HAP-1 (cell line): ENCODE data around the gene MB21D2.

ENCODE experiments used
- DNase-seq, 2 experiments: peaks; one replicate each; pipeline ENCODE4 v3.0.0-alpha.2; 2016 to 2020; ENCODE audit warnings: low spot score in 2 of 2
- H3K27me3 ChIP-seq: fragments of 250-450 bp; sonication (Bioruptor Pico); 2 replicates; pipeline ENCODE4 v1.5.1; 2020; ENCODE audit warnings: low read depth, mild to moderate bottlenecking, moderate library complexity
- H3K36me3 ChIP-seq: fragments of 250-450 bp; sonication (Bioruptor Pico); replicated peaks from 2 replicates; pipeline ENCODE4 v1.5.1; 2020; ENCODE audit warnings: mild to moderate bottlenecking
- H3K4me1 ChIP-seq: fragments of 250-450 bp; sonication (Bioruptor Pico); 2 replicates; pipeline ENCODE4 v1.5.1; 2020; ENCODE audit warnings: mild to moderate bottlenecking
- H3K4me3 ChIP-seq: fragments of 250-450 bp; sonication (Bioruptor Pico); 2 replicates; pipeline ENCODE4 v1.5.1; 2020; ENCODE audit warnings: mild to moderate bottlenecking, moderate library complexity
- H3K9me3 ChIP-seq: fragments of 250-450 bp; sonication (Bioruptor Pico); 2 replicates; pipeline ENCODE4 v1.5.1; 2020; ENCODE audit warnings: mild to moderate bottlenecking, moderate library complexity
- in situ Hi-C: fragments of 300-500 bp; cut with MboI; formaldehyde crosslinking; loops from 3 replicates; pipeline ENCODE4 v1.14.3; 2020; ENCODE audit warnings: low sequenced_read_pairs, inconsistent platforms, mixed read lengths

Gene MB21D2

DNA sequence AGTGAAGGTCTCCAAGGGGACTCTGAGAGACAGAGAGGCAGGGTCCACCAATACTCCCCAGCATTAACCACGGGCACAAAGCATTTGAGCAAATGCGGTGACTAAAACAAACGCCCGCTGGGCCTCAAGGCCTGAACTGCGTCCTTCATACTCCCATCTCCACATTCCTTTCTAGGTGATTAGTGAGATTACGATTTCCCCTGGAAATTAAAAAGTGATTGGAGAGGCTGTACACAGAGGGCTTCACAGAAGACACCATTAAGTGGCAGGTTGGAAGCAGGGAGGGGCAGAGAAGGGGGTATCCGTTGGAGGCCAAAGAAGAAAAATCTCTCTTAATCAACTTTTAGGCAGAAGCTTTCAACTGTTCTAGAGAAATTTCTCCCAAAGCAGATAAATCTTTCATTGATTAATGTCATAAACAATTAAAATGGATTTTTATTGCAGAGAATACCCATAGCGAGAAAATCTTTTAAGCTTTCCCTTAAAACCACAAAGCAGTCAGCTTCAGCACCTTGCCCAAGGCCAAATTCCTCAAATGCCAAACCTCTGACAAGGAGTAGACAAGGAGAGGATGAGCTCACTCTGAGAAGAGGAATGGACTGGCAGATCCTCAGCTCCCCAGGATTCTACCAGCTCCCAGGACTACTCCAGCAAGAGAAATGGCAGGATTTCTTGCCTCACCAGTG lies 38.2 kb downstream of the MB21D2 start:
- peak; percentile 85 to 94 for DNase-seq
- Histone ChIP-seq H3K9me3 (no peaks in the 10 kb centered on the region), H3K4me3 (no peak overlapping the region), H3K27me3 (no peaks in the 10 kb centered on the region), H3K36me3 (no peaks in the 10 kb centered on the region), H3K4me1 (peaks cover 8% of the 10 kb centered on the region)
- in situ Hi-C loops, result no loop called here

- DNase-seq, result no peak
- in situ Hi-C loops, result no loop called here
These were observed 41.6 kb downstream of the MB21D2 start for GRCh38 chr3:192875971-192876565.

GRCh38 chr3:192870822-192871221 lies 46.8 kb downstream of the MB21D2 start:
- in situ Hi-C loops, result no loop called here
- DNase-seq, result no peak
- Histone ChIP-seq H3K4me1 (no peaks in the 10 kb centered on the region), H3K36me3 (no peaks in the 10 kb centered on the region), H3K9me3 (no peaks in the 10 kb centered on the region), H3K4me3 (no peak overlapping the region), H3K27me3 (no peaks in the 10 kb centered on the region)

More at GRCh38 chr3:192875971-192876565, 41.6 kb downstream of the MB21D2 start:
- Histone ChIP-seq H3K4me3 (no peak overlapping the region), H3K9me3 (no peaks in the 10 kb centered on the region), H3K36me3 (no peaks in the 10 kb centered on the region), H3K4me1 (peaks cover 6% of the 10 kb centered on the region), H3K27me3 (no peaks in the 10 kb centered on the region)

- no peak for DNase-seq
- H3K4me3 ChIP-seq, result no peak overlapping the region
- in situ Hi-C loops, result no loop called here
These were observed 48.3 kb downstream of the MB21D2 start for GRCh38 chr3:192869131-192870031.

GRCh38 chr3:192867645-192868044 lies 50.0 kb downstream of the MB21D2 start:
- no peaks in the 10 kb centered on the region for H3K9me3 ChIP-seq
- H3K4me1 ChIP-seq, result no peaks in the 10 kb centered on the region
- H3K27me3 ChIP-seq, result no peaks in the 10 kb centered on the region
- in situ Hi-C loops, result no loop called here
- no peaks in the 10 kb centered on the region for H3K36me3 ChIP-seq
- H3K4me3 ChIP-seq, result no peak overlapping the region
- no peak for DNase-seq

More at GRCh38 chr3:192869131-192870031, 48.3 kb downstream of the MB21D2 start:
- Histone ChIP-seq H3K36me3 (no peaks in the 10 kb centered on the region), H3K4me1 (no peaks in the 10 kb centered on the region), H3K27me3 (no peaks in the 10 kb centered on the region), H3K9me3 (no peaks in the 10 kb centered on the region)

DNA sequence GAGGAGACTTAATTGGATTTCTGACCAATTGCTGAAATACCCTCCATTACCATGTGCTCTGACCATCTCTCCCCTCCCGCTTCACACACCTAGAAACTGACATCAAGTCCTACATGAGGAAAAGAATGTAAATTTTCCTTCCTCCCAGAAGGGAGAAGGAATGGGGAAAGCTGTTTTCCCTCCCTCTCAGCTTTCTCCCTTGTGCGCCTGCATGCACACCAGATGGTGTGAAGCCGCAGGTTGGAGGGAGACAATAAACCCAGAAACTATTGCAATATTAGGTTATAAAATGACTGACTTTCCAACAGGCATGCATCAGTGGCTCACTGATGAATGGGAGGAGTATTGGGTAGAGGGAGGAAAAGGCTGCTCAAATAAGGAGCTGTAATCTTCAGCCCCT lies 50.9 kb downstream of the MB21D2 start:
- Histone ChIP-seq H3K36me3 (no peaks in the 10 kb centered on the region), H3K4me3 (no peak overlapping the region), H3K4me1 (no peaks in the 10 kb centered on the region), H3K9me3 (no peaks in the 10 kb centered on the region), H3K27me3 (no peaks in the 10 kb centered on the region)
- no peak for DNase-seq
- in situ Hi-C loops, result no loop called here

GRCh38 chr3:192864941-192865340 lies 52.7 kb downstream of the MB21D2 start:
- H3K9me3 ChIP-seq, result no peaks in the 10 kb centered on the region
- DNase-seq, result no peak
- H3K36me3 ChIP-seq, result no peaks in the 10 kb centered on the region
- H3K4me3 ChIP-seq, result no peak overlapping the region
- H3K27me3 ChIP-seq, result no peaks in the 10 kb centered on the region
- H3K4me1 ChIP-seq, result no peaks in the 10 kb centered on the region
- in situ Hi-C loops, result no loop called here

DNA sequence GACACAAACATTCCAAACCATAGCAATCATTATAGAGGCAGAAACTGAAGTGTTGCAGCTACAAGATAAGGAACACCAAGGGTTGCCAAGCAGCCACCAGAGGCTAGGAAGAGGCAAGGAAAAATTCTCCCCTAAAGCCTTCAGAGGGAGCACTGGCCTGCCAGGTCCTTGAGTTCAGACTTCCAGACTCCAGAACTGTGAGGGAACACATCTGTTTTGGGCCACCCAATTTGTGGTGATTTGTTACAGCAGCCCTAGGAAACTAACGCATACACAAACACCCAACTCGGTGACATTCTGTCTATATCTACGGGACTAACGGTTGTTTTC lies 54.6 kb downstream of the MB21D2 start:
- H3K36me3 ChIP-seq, result no peaks in the 10 kb centered on the region
- in situ Hi-C loops, result no loop called here
- no peaks in the 10 kb centered on the region for H3K4me1 ChIP-seq

GRCh38 chr3:192862408-192863090 lies 55.1 kb downstream of the MB21D2 start:
- Histone ChIP-seq H3K4me1 (no peaks in the 10 kb centered on the region), H3K36me3 (no peaks in the 10 kb centered on the region), H3K4me3 (no peak overlapping the region), H3K9me3 (no peaks in the 10 kb centered on the region), H3K27me3 (no peaks in the 10 kb centered on the region)
- in situ Hi-C loops, result no loop called here
- no peak for DNase-seq

More for the DNA sequence above, 54.6 kb downstream of the MB21D2 start:
- Histone ChIP-seq H3K4me3 (no peak overlapping the region), H3K27me3 (no peaks in the 10 kb centered on the region), H3K9me3 (no peaks in the 10 kb centered on the region)
- no peak for DNase-seq

DNA sequence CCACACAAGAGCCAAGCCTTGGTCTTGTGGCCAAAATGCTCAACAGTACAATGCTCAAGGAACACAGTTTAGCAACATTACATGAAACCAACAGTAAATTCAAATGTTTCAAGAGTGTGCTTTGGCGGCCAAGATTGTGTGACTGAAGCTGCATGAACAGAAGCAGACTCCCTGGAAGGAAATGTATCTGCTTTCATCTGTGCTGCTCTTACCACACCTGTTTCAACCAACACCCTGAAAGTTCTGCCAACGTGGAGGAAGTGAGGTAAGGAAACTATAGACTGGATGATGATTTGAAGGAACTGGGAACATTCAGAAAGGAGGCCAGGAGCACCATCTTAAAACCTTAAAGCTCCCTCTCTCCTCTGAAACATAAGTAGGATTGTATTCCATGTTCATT lies 55.7 kb downstream of the MB21D2 start:
- Histone ChIP-seq H3K9me3 (no peaks in the 10 kb centered on the region), H3K4me3 (no peak overlapping the region), H3K4me1 (no peaks in the 10 kb centered on the region), H3K27me3 (no peaks in the 10 kb centered on the region), H3K36me3 (no peaks in the 10 kb centered on the region)
- in situ Hi-C loops, result no loop called here
- no peak for DNase-seq

- no peak for DNase-seq
- no peaks in the 10 kb centered on the region for H3K9me3 ChIP-seq
- no peaks in the 10 kb centered on the region for H3K27me3 ChIP-seq
- no peaks in the 10 kb centered on the region for H3K36me3 ChIP-seq
- H3K4me1 ChIP-seq, result no peaks in the 10 kb centered on the region
- no peak overlapping the region for H3K4me3 ChIP-seq
- in situ Hi-C loops, result no loop called here
These were observed 57.2 kb downstream of the MB21D2 start for GRCh38 chr3:192860454-192860853.

DNA sequence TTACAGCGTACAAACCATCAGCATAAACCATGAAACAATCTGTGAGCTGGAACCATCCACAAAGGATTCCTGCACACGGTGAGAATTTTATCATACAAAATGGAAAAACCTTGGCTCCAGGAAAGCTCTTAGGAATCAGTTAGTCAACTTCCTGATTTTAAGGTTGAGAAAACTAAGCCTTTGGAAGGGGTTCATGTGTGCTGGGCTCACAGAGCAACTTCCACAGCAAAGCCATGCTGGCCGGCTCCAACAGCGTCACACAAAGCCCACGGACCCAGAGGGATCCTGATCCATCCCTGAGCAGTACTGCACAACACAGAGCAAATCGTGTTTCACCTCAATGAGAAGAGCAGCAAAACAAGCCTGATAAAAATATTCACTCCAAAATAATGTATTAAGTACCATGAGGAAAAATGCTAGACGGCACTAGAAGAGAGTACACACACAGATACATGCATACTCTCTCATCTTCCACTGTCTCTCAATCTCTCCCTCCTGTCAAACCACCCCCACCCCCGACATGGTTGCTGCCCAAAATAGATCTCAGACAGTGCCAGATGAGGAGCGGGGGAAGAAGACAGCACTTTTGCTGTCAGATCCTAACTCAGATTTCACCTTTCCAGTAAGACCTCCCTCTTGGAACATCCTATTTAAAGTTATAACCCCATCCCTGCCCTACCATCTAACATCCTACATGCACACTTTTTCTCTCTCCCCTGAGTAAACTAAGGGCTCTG lies 58.6 kb downstream of the MB21D2 start:
- no peak for DNase-seq
- Histone ChIP-seq H3K4me1 (peaks cover 2% of the 10 kb centered on the region; the same call in 1 of the 2 replicates), H3K36me3 (no peaks in the 10 kb centered on the region; the same call in 1 of the 2 replicates), H3K4me3 (no peak overlapping the region), H3K27me3 (no peaks in the 10 kb centered on the region), H3K9me3 (no peaks in the 10 kb centered on the region)
- in situ Hi-C loops, result no loop called here

GRCh38 chr3:192857260-192857661 lies 60.4 kb downstream of the MB21D2 start:
- no peaks in the 10 kb centered on the region for H3K9me3 ChIP-seq
- in situ Hi-C loops, result no loop called here
- H3K36me3 ChIP-seq, result no peaks in the 10 kb centered on the region; the same call in 1 of the 2 replicates
- DNase-seq, result no peak
- H3K4me3 ChIP-seq, result no peak overlapping the region
- peaks cover 6% of the 10 kb centered on the region; the same call in 1 of the 2 replicates for H3K4me1 ChIP-seq
- no peaks in the 10 kb centered on the region for H3K27me3 ChIP-seq
